Activated T-cell treated with anti-CD3 and anti-CD28 coated beads, Interleukin-2, amount 50 U/mL, for 72 hours (primary cell): ENCODE measurements around the gene POMT2. TPM values are rescaled to one million over a fixed set of nuclear protein-coding genes. Genes with fewer than 3 reads are reported as not detected.

Source experiments
- ATAC-seq, 2 donors: fragments of 150-1000 bp; cut with Tn5 transposase; replicated peaks in 1 of 2; 2 replicates each; pipeline ENCODE4 v1.10.0; 2021; ENCODE audit warnings: moderate library complexity in 2 of 2, mild to moderate bottlenecking in 1 of 2
- DNase-seq, 2 donors: peaks; one replicate each; pipeline ENCODE4 v3.0.0; 2021 to 2022; ENCODE audit warnings: mixed read lengths in 1 of 2
- H3K27ac Mint-ChIP-seq: one replicate; pipeline ENCODE4 v1.8.0; 2022; ENCODE audit warnings: mild to moderate bottlenecking, moderate library complexity, mixed read lengths
- H3K27me3 Mint-ChIP-seq: one replicate; pipeline ENCODE4 v1.8.0; 2022; ENCODE audit warnings: low read depth, mixed read lengths
- H3K36me3 Mint-ChIP-seq, 2 donors: one replicate each; pipeline ENCODE4 v1.8.0; 2022; ENCODE audit warnings: mixed read lengths in 2 of 2, mild to moderate bottlenecking in 1 of 2; ENCODE audit not compliant: insufficient read depth in 2 of 2
- H3K4me1 Mint-ChIP-seq: one replicate; pipeline ENCODE4 v1.8.0; 2022; ENCODE audit warnings: low read depth, mixed read lengths
- H3K4me3 Mint-ChIP-seq, 2 donors: one replicate each; pipeline ENCODE4 v1.8.0; 2022; ENCODE audit warnings: mild to moderate bottlenecking in 2 of 2, mixed read lengths in 2 of 2, moderate library complexity in 2 of 2
- H3K9me3 Mint-ChIP-seq, 2 donors: one replicate each; pipeline ENCODE4 v1.8.0; 2022; ENCODE audit warnings: mixed read lengths in 2 of 2
- total RNA-seq, 2 donors: library from RNA; stranded (reverse); gene quantifications; one replicate each; pipeline ENCODE4 v1.2.3, GENCODE V29; 2022

Gene POMT2
- total RNA-seq, 2 donors from 2014 or later = 14.7 to 18.1 TPM

GRCh38 chr14:77278461-77279230, 42.0 kb downstream of the POMT2 start:
- H3K4me3 Mint-ChIP-seq = no peak overlapping the region
- H3K9me3 Mint-ChIP-seq = no peaks in the 10 kb centered on the region
- H3K4me1 Mint-ChIP-seq = no peaks in the 10 kb centered on the region
- DNase-seq (no peak), ATAC-seq (no peak)
- H3K36me3 Mint-ChIP-seq = peaks cover 0 to 1% of the 10 kb centered on the region in 2 donors
- H3K27me3 Mint-ChIP-seq = no peaks in the 10 kb centered on the region
- H3K27ac Mint-ChIP-seq = no peak overlapping the region

DNA sequence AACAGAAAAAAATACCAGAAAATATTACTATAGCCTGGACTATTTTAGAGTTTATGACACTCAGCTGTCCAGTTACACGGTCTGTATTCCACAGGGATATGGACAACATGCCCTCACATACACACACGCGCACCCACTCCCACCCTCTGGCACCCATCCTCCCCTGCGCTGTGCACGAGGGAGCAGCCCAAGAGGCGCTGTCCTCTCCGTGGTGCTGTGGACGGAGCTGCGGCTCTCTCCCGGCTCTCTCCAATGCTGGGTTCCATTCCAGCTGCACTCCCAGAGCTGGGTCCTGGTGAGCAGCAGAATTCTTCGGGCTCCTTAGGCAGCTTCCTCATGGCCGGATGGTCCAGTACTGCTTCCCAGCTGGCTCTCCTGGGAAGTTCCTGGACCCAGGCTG, 43.7 kb downstream of the POMT2 start:
- peaks cover 0 to 1% of the 10 kb centered on the region in 2 donors for H3K36me3 Mint-ChIP-seq
- DNase-seq (no peak), ATAC-seq (no peak)
- H3K9me3 Mint-ChIP-seq = no peaks in the 10 kb centered on the region
- H3K4me1 Mint-ChIP-seq = no peaks in the 10 kb centered on the region
- H3K27ac Mint-ChIP-seq = no peak overlapping the region
- H3K27me3 Mint-ChIP-seq = peaks cover 12% of the 10 kb centered on the region
- no peak overlapping the region for H3K4me3 Mint-ChIP-seq

- Mint-ChIP-seq H3K27me3 (peaks cover 18% of the 10 kb centered on the region), H3K27ac (no peak overlapping the region), H3K4me1 (no peaks in the 10 kb centered on the region), H3K4me3 (no peak overlapping the region), H3K36me3 (peaks cover 0 to 1% of the 10 kb centered on the region in 2 donors), H3K9me3 (no peaks in the 10 kb centered on the region)
- DNase-seq = no peak
- ATAC-seq = no peak
Measured at GRCh38 chr14:77276295-77276935, 44.3 kb downstream of the POMT2 start.

DNA sequence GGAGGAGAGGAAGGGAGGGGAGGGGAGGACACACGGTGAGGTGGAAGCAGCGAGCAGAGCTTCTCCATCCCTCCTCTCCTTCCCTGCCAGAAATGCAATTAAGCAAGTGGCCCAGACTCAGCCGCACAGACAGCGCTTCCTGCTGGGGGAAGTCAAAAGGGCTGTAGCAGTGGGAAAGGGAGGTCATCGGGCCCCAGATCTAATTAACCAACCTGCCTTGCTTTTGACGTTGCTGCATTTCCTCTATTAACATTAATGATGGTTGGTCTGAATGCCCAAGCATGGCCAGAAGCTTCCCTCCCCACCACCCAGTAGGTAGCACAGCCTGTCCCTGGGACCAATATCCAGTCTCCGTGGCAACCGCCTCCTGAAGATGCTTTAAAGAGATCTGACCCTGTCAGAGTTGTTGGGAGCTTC, 45.1 kb downstream of the POMT2 start:
- H3K27me3 Mint-ChIP-seq = peaks cover 21% of the 10 kb centered on the region
- no peak for DNase-seq

DNA sequence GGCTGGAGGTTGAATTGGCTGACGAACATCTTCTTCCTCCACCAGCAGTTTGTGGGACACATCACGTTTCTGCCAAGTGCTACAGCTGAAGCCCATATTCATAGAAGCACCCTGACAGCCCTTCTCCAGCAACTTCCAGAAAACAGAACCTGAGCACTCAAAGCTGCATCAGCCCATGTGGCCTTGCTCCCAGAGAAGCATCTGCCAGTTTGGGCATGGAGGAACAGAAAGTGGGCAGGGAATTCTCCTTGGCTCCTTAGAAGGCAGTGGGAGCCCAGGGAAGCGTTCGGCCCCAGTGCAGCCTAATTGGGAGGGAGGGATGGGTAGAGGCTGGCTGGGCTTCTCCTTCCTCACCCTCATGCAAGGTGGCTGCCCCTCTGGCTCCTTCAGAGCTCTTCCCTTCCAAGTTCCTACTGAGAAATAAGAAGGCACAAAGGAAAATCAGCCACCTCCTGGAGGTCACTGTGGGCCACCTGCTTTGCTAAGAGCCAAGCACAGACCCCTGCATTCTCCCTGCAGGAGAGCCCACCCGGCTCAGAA, 45.6 kb downstream of the POMT2 start:
- Mint-ChIP-seq H3K27ac (no peak overlapping the region), H3K36me3 (peaks cover 0 to 1% of the 10 kb centered on the region in 2 donors), H3K9me3 (no peaks in the 10 kb centered on the region), H3K4me1 (no peaks in the 10 kb centered on the region), H3K27me3 (peaks cover 25% of the 10 kb centered on the region), H3K4me3 (no peak overlapping the region)
- DNase-seq (no peak), ATAC-seq (no peak)

More for the DNA sequence above, 45.1 kb downstream of the POMT2 start:
- Mint-ChIP-seq H3K27ac (no peak overlapping the region), H3K9me3 (no peaks in the 10 kb centered on the region), H3K4me1 (no peaks in the 10 kb centered on the region), H3K36me3 (peaks cover 0 to 1% of the 10 kb centered on the region in 2 donors), H3K4me3 (no peak overlapping the region)
- no peak for ATAC-seq

DNA sequence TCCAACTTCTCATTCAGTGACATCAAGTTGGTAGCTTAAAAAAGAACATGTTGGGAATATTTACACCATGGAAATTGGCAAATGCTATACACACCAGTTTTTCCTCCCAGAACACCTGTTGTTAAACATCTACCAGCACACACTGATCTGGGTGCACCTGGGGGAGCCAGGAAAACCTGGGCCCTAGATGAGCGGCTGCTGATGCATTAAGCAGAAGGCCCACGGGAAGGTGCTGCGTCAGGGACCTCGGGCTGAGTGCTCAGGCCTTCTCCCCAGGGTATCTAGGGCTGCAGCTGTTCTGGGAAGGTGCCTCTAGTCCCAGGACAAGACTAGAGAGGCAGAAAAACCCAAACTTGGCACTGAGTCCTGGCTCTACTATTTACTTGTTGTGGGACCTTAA, 46.9 kb downstream of the POMT2 start:
- Mint-ChIP-seq H3K4me1 (no peaks in the 10 kb centered on the region), H3K27ac (no peak overlapping the region), H3K4me3 (no peak overlapping the region), H3K27me3 (peaks cover 36% of the 10 kb centered on the region), H3K9me3 (no peaks in the 10 kb centered on the region), H3K36me3 (peaks cover 0 to 1% of the 10 kb centered on the region in 2 donors)
- no peak for ATAC-seq
- DNase-seq = no peak

GRCh38 chr14:77272261-77272660, 48.4 kb downstream of the POMT2 start:
- Mint-ChIP-seq H3K36me3 (peaks cover 2 to 4% of the 10 kb centered on the region in 2 donors), H3K4me3 (no peak overlapping the region), H3K4me1 (no peaks in the 10 kb centered on the region), H3K27me3 (peaks cover 49% of the 10 kb centered on the region), H3K9me3 (peaks cover 0 to 2% of the 10 kb centered on the region in 2 donors), H3K27ac (no peak overlapping the region)
- DNase-seq (no peak), ATAC-seq (no peak)

- Mint-ChIP-seq H3K4me1 (no peaks in the 10 kb centered on the region), H3K9me3 (peaks cover 0 to 2% of the 10 kb centered on the region in 2 donors), H3K27ac (no peak within 1 kb of the TSS), H3K4me3 (no peak within 1 kb of the TSS), H3K36me3 (peaks cover 2 to 4% of the 10 kb centered on the region in 2 donors), H3K27me3 (peaks cover 49% of the 10 kb centered on the region)
- DNase-seq = no peak
- no peak for ATAC-seq
Measured at GRCh38 chr14:77271113-77271710, 49.5 kb downstream of the POMT2 start, which contains the start of gene NGB. TSS of gene NGB (minus strand) at chr14:77271206. CDS start at chr14:77270937, 269 bp downstream.

DNA sequence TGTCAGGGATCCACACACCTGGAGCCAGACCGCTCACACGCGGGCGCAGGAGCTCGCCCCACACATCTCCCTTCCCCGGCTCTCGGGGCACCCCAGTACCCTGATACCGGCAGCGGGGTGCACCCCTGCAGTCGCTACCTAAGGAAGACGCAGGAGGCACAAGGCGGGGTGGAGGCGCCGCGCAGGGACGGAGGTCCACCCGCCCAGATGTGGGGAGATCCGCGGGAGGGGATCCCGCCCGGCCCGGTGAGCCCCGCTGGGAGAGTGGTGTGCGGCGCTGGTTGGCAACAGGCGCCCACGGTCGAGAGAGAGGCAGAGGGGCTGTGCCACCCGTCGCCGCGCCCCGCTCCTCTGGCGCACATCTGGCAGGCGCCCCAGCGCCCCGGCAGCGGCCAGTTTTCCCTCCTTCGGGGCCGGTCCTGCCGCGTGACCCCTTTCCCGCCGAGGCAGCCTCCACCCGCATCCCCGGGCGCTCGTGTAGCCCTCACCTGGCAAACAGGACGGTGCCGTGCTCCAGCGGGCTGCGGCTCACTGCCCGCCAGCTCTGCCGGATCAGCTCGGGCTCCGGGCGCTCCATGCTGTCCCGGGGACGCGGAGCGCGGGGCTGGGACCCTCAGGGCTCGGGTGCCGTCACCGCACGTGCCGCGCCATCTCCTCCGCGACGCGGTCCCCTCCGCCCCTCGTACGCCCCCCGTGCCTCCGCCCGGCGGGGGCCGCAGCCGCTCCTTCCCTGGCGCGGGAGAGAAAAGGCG, 50.1 kb downstream of the POMT2 start:
- no peak for DNase-seq

DNA sequence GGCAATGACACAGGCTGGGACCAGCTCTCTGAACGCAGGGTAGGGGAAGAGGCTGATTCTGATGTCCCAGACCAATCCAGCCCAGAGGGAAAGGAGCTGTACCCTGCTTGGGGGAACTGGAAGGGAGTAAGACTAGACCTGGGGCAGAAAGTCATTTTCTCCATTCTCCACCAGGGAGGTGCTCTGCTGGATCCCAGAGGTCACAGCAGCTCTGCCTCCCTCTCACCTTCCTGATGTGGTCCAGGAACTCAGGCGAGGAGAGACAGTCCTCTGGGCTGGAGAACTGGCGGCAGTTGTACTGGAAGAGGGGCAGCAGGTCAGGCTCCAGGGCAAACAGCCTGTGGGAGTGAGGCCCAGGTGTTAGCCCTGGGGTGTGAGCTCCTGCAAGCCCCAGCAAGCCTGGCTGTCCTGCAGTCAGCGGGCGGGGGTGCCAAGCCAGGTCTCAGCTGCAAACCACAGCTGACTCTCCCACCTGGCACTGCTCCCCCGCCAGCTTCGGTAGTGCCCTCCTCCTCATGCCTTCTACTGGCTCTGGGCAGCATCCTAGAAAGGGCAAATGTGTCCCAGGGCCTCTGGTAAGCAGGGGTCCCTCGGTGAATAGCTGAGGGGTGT, 51.6 kb downstream of the POMT2 start:
- ATAC-seq (no peak), DNase-seq (no peak)
- Mint-ChIP-seq H3K4me3 (no peak overlapping the region), H3K27me3 (peaks cover 49% of the 10 kb centered on the region), H3K4me1 (no peaks in the 10 kb centered on the region), H3K9me3 (peaks cover 0 to 2% of the 10 kb centered on the region in 2 donors), H3K27ac (no peak overlapping the region), H3K36me3 (peaks cover 2 to 4% of the 10 kb centered on the region in 2 donors)

More for the DNA sequence above, 50.1 kb downstream of the POMT2 start:
- H3K4me1 Mint-ChIP-seq = no peaks in the 10 kb centered on the region
- H3K9me3 Mint-ChIP-seq = peaks cover 0 to 2% of the 10 kb centered on the region in 2 donors
- ATAC-seq = no peak
- H3K4me3 Mint-ChIP-seq = no peak overlapping the region
- H3K27me3 Mint-ChIP-seq = peaks cover 49% of the 10 kb centered on the region
- H3K27ac Mint-ChIP-seq = no peak overlapping the region
- peaks cover 2 to 4% of the 10 kb centered on the region in 2 donors for H3K36me3 Mint-ChIP-seq

- Mint-ChIP-seq H3K9me3 (peaks cover 0 to 2% of the 10 kb centered on the region in 2 donors), H3K36me3 (peaks cover 2 to 4% of the 10 kb centered on the region in 2 donors), H3K27me3 (peaks cover 48% of the 10 kb centered on the region), H3K4me3 (no peak overlapping the region), H3K4me1 (no peaks in the 10 kb centered on the region), H3K27ac (no peak overlapping the region)
- DNase-seq (no peak), ATAC-seq (no peak)
Measured at GRCh38 chr14:77267937-77268699, 52.6 kb downstream of the POMT2 start.

- Mint-ChIP-seq H3K27me3 (peaks cover 32% of the 10 kb centered on the region), H3K4me1 (no peaks in the 10 kb centered on the region), H3K4me3 (no peak overlapping the region), H3K9me3 (peaks cover 0 to 2% of the 10 kb centered on the region in 2 donors), H3K36me3 (peaks cover 2 to 3% of the 10 kb centered on the region in 2 donors), H3K27ac (no peak overlapping the region)
- no peak for ATAC-seq
- no peak for DNase-seq
Measured at GRCh38 chr14:77266336-77266735, 54.3 kb downstream of the POMT2 start.
